GM19099 (cell line): ENCODE measurements around the gene RUNDC3A.

ENCODE experiments used
- POLR2A ChIP-seq: IDR thresholded peaks from 3 replicates; pipeline ENCODE4 v1.6.1; 2011; ENCODE audit warnings: low read depth; ENCODE audit not compliant: insufficient read length; ENCODE audit errors: extremely low read depth

The RUNDC3A gene

DNA sequence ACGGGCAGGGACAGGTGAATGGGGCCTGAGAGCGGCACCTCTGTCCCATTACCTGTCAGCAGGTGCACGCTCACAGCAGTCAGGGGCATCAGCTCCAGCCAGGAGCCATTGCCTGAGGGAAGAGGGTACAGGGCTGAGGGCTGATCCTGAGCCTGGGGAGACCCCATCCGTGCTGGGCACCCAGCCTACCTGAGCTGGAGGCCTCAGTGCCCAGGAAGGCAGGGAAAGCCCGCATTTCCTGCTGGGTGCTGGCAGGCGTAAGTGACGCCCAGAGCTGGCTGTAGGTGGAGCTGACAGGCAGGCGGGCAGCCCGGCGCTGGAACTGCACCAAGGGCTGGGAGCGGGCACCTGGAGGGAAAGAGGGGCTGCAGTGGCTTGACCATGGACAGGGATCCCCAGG is 47.8 kb downstream of the RUNDC3A start:
- TF ChIP-seq POLR2A, result no peak

DNA sequence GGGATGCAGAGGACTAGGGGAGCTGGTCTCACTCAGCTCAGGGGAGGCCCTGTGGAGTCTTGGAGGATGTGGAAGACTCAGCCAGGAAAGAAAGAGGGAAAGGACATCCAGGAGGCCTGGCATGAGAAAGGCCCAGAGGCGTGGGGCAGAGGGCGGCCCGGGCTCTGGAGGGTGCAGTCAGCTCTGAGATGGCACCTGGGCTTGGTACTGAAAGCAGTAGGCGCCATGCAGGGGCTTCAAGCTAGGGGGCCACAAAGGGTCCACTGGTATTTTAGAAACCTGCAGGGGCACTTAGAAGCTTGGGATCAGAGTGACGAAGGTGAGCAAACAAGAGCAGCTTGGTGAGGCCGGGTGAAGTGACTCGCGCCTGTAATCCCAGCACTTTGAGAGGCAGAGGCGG is 49.7 kb downstream of the RUNDC3A start:
- no peak for TF ChIP-seq POLR2A

GRCh38 chr17:44359006-44359405 is 50.6 kb downstream of the RUNDC3A start:
- TF ChIP-seq POLR2A, result no peak

DNA sequence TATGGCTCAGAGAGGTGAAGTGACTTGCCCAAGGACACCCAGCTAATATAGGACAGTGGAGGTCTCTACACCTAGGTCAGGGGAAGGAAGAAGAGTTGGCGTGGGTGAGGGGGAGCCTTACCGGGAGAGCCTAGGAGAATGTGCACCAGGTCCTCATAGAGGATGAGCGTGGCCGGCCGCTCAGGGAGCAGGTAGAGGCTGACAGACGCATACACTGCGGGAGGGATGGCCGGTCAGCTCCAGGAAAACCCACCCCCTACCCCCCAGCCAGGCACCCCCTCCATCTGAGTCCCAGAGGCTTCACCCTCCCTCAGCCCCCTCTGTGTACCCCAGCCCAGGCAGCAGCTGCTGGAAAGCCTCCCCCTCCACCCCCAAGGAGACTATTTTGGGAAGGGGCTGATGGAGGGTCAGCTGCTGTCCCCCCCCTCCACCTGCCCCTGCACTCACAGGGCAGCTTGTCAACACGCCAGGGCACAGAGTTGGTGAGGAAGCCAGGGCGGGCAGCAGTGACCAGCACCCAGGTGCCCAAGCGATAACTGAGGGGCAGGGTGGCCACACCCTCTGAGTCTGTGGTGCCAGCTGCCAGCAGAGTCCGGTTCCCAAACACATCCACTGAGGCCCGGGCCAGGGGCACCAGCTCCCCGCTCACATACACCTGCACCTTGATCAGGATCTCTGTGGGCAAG is 51.2 kb downstream of the RUNDC3A start:
- TF ChIP-seq POLR2A, result no peak

- no peak for TF ChIP-seq POLR2A
These were observed 51.7 kb downstream of the RUNDC3A start for GRCh38 chr17:44360144-44360533.

GRCh38 chr17:44360826-44361225 is 52.4 kb downstream of the RUNDC3A start:
- no peak for TF ChIP-seq POLR2A

DNA sequence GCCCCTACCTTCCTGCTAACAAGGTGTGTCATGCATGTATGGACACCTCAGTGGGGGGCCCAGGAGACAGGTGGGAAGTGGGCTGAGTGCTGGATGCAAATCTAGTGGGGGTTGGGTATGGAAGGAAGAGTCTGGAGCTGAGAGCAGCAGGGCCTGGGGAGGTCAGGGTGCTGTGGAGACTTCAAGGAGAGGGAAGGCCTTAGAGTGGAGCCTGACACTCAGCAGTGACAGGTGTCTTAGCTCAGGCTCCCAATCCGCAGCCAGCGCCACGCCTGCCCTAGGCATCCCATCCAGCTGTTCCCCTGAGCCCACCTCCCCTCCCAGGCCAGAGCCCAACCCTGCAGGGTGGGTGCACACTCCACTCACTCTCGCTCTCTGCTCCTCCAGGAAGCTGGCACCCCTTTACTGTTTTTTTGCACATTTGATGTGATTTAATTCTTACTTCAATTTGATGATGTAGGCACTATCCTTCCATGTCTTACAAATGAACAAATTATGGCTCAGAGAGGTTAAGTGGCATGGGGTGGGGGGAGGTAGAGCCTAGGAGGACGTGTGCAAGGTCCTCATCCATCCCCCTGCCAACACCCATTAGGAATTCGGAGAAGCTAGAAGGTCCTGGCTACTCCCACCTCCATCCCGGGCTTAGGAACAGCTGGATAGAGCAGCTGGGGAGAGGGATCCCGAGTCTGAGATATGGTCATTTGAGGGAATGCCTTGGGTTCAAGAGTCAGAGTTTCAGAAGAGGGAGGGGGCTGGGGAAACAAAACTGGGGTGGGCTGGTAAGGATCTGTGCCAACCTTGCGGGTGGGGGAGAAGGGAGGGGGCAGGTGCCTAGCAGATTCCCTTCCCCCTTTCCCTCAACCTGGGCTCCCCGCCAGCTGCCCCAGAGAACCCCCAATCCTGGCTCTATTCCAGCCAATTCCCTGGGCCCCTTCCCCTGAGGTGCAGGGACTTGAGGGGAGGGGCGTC is 53.2 kb downstream of the RUNDC3A start:
- TF ChIP-seq POLR2A, result no peak

DNA sequence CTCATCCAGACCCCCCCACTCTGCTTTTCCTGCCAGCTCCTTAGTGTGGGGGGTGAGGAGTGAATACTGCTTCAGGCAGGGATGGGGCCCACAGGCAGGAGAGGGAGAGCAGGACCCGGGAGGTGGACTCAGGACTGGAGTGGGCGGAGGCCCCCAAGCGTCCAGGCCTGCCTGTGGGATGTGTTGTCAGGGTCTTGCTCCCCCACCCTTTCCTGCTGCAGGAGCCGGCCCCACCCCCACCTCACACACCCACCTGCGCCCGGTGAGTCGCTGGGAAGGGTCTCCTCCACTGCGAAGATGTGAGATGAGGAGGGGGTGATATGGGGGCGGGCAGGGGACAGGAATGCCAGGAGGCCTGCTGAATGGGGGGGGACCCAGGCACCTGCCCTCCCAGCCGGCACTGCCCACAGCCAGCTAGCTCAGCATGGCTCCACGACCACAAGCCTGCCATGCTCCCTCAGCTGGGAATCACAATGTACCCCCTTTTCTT is 54.1 kb downstream of the RUNDC3A start:
- no peak for TF ChIP-seq POLR2A

DNA sequence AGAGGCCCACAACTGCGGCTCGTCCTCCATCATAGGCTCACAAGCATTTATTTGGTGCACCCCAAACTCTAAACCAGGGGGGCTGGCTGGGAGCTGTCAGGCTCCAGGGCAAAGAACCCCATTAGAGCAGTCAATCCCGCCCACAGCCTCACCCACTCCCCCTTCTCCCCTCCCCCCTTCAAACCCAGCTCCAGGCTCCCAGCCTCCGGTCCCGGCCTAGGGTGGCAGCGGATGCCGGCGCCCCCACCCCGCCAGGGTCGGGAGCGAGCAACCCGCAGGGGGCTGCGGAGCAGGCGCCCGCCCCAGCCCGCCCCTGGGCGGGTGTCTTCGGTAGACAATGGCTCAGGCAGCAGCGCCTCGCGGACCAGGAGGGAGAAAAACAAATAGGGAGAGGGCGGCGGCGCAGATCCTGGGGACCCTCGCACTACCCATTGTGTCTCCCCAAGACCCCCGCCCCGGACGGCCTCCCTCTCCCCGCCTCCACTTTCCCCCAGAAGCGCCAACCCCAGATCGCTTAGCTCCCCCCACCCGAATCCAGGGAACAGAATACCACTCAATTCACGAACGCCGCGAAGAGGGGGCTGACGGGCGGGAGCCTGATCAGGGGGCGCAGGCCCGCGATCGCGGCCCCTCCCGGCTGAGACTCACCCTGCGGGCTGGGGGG is 54.7 kb downstream of the RUNDC3A start:
- no peak for TF ChIP-seq POLR2A

DNA sequence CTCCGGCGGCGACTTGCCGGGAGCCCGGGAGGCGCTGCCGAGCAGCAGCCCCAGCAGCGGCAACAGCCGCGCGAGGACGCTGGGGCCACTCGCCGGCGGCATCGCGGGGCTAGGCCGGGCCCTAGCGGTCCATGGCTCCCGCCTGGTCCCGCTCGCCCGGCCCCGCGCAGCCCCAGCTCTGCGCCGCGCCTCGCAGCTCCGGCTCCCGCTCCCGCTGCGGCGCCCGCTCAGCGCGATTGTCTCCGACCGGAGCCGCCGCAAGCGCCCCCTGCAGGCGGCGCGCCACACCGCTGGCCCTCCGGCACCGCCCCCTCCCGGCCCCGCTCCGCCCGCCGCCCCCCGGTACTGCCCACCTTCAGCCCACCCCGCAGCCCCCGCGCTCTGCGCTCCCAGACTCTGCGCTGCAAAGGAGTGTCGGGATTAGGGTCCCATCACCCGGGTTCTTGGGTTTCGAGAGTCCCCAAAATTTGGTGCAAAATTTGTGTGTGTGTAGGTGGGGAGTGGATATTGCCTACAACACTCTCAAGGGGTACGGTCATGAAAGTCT is 55.3 kb downstream of the RUNDC3A start, which contains the start of gene FAM171A2:
TSS of gene FAM171A2 (minus strand) at position 241 of the 547 bp plus-strand sequence. CDS start at position 102, 139 bp downstream.
- TF ChIP-seq POLR2A, result no peak

DNA sequence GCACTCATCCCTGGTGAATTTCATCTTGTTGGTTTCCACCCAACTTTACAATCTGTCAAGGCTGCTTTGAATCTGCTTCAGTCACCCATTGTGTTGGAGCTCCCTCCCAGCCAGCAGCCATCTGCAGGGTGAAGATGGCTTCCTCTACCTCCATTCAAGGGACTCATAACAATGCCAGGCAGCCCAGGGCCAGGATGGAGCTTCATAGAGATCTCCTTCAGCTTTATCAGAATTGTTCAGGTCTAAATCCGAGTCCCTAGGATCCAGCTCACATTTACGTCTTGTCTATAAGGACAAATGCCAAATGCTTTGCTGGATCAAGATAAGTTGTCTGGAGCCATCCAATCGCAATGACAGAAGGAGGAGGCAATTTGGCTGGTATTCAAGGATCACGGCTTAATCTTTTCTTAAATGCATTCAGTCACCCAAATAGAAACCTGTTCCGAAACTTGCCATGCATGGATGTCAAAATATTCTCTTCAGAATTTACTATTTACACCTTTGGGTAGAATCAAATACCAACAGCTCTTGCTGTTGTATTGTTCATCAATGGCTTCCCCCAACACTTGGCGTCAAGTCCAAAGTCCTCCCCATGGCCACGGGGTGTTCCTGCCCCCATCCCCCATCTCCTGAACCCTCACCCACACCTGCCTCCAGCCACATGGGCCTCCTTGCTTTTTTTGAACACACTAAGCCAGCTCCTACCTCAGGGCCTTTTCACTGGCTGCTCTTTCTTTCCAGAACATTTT is 59.0 kb downstream of the RUNDC3A start:
- no peak for TF ChIP-seq POLR2A
